ENCODE results near the gene TCN1.
"Not testable (repeated sequence)": the region's sequence is repeated elsewhere in the genome, so short reads cannot be mapped to it uniquely, and the experiment has no call there.

Gene TCN1, protein sequence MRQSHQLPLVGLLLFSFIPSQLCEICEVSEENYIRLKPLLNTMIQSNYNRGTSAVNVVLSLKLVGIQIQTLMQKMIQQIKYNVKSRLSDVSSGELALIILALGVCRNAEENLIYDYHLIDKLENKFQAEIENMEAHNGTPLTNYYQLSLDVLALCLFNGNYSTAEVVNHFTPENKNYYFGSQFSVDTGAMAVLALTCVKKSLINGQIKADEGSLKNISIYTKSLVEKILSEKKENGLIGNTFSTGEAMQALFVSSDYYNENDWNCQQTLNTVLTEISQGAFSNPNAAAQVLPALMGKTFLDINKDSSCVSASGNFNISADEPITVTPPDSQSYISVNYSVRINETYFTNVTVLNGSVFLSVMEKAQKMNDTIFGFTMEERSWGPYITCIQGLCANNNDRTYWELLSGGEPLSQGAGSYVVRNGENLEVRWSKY

DNA sequence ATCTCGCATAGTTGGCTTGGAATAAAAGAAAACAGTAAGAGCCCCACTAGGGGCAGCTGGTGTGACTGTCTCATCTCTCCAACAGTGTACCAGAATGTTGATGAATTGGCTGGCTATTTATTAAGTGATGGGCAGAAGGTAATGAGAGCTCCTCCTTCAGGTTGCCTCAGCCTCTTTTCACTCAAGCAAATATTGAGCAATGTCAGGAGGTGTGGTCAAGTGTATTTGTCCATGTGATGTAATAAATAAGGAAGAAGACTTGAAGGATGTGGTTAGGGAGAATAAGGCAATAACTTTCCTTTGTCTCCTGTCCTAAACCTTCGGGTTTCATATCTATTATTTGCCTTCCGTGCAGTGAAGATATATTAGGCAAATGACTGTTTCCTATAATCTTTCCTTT is at the start of gene TCN1:
TSS of gene TCN1 (minus strand) at position 91 of the 400 bp plus-strand sequence. CDS start at position 74, 17 bp downstream.
- DNase-seq (ENCODE audit: low spot score) = no peak

GRCh38 chr11:59903569-59903968 is 37.3 kb upstream of the TCN1 start:
- not testable (repeated sequence) for DNase-seq (ENCODE audit: low spot score)

- DNase-seq (ENCODE audit: low spot score) = no peak
Measured at GRCh38 chr11:59901306-59901705, 35.0 kb upstream of the TCN1 start.

DNA sequence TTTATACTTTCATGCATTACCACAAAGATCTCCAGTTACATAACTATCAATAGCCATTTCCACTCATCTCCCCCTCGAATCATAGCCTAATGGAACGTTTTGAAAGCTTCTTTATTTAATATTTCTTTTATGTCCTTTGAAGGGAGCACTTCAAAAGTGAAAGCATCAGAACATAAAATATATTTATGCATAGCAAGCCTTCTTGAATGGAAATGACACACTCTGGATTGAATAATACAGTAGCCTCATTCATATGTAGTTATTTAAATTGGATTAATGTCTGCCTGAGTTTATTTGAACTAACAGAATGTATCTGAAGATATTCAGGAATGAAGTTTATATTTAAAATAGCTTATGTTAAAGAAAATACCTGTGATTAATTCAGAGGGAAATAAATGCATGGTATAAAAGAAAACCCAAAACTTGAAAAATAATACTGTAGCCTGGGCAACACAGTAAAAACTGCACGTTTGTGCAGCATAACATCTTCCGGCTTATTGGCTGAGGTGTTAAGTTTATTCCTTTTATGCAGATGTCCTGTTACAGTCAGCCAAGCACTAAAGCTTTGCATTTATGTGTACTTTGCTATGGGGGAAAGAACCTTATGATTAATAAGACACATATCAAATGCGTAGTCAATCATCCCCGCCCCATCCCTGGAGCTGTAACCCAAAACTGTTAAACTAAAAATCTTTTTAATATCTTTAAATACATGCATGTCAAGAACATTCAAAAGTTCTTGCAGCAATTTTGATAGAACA is 34.3 kb upstream of the TCN1 start:
- DNase-seq (ENCODE audit: low spot score) = no peak

DNA sequence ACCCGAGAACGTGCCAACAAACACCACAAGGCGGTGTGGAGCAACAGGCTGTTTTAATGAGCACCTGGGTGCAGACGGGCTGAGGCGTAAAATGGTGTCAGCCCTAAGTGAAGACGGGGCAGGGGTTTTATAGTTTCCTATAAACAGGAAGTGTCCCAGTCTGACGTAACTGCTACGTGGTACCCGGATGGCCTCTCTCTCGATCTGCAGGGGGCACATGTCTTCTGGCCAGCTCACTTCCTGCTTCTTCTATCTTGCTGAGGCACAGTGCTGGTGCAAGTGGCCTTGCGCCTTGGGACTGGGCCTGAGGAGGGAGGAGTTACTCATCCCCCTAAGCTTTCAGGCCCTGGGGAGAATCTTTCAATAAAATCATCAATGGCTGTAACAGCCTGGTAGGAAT is 33.2 kb upstream of the TCN1 start:
- no peak for DNase-seq (ENCODE audit: low spot score)

DNA sequence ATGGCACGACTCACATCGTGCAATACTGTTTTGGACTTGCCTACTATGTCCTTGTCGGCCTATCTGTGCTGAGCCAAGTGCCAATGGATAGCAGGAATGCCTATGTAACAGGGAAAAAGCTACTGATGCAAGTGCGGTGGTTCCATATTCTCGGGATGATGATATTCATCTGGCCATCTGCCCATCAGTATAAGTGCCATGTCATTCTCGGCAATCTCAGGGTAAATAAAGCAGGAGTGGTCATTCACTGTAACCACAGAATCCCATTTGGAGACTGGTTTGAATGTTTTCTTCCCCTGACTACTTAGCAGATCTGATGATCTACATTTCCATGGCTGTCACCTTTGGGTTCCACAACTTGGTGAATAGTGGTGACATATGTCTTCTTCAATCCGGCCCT is 32.4 kb upstream of the TCN1 start:
- no peak for DNase-seq (ENCODE audit: low spot score)

DNA sequence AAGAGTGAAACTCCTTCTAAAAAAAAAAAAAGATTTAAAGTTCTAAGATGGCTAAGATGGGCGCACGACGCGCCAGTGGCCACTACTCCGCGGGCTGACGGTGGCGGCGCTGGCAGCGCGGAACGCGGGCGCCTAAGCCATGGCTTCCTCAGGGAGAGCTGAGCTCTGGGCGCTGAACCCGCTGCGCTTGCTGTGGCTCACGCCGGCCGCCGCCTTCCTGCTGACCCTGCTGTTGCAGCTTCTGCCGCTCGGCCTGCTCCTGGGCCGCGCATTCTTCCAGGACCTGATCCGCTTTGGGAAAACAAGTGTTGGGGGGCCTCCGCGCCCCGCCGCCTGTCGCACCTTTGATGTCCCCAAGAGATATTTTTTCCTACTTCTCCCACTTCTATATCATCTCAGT is 31.8 kb upstream of the TCN1 start:
- no peak for DNase-seq (ENCODE audit: low spot score)

GRCh38 chr11:59894616-59895015 is 28.3 kb upstream of the TCN1 start:
- DNase-seq (ENCODE audit: low spot score) = no peak

GRCh38 chr11:59891781-59892181 is 25.5 kb upstream of the TCN1 start:
- no peak for DNase-seq (ENCODE audit: low spot score)

DNA sequence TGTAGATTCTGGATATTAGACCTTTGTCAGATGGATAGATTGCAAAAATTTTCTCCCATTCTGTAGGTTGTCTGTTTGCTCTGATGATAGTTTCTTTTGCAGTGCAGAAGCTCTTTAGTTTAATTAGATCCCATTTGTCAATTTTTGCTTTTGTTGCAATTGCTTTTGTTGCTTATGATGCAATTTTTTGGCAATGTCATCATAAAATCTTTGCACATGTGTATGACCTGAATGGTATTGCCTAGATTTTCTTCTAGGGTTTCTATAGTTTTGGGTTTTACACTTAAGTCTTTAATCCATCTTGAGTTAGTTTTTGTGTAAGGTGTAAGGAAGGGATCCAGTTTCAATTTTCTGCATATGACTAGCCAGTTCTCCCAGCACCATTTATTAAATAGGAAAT is 20.9 kb upstream of the TCN1 start:
- not testable (repeated sequence) for DNase-seq (ENCODE audit: low spot score)

- DNase-seq (ENCODE audit: low spot score) = no peak
Measured at GRCh38 chr11:59883597-59883996, 17.3 kb upstream of the TCN1 start.

DNA sequence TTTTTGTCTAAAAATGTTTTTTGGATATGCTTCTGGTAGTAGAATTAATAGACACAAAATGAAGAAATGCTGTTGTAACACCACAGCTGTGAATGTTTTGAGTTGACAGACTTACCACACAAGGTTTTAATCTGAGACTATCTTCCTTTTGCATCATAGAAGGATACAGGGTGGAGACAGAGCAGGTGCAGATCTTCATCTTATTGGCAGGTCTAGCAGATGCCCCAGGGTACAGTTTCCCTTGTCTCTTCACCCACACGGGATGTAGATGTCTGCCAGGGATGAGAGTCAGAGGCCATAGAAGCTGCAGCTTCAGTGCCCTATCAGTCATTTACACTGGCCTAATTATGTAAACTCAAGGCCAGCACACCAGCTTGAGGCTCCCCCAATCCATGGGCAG is 13.3 kb upstream of the TCN1 start:
- DNase-seq (ENCODE audit: low spot score) = no peak

GRCh38 chr11:59878575-59878974 is 12.3 kb upstream of the TCN1 start, which contains the start of gene OOSP3:
TSS of gene OOSP3 (plus strand) at chr11:59878782. CDS start at chr11:59878809, 27 bp downstream.
- no peak for DNase-seq (ENCODE audit: low spot score)

DNA sequence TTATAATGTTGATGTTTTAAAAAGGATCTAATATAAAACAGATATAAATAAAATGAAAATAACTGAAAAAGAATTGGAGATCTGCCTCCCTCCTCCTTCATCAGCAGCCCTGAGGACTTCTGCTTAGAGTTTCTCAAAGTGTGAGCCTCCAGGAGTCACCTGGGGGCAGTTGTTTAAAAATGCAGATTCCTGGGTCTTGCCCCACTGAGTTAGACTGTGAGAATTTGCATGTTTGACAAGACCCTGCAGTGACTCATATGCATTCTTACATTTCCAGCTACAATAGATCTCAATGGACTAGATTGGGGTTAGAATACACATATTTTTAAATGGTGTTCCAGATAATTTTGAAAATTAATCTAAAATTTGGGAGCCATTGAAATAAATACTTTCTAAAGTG is 11.5 kb upstream of the TCN1 start:
- DNase-seq (ENCODE audit: low spot score) = no peak

- no peak for DNase-seq (ENCODE audit: low spot score)
Measured at GRCh38 chr11:59877325-59877724, 11.0 kb upstream of the TCN1 start.

DNA sequence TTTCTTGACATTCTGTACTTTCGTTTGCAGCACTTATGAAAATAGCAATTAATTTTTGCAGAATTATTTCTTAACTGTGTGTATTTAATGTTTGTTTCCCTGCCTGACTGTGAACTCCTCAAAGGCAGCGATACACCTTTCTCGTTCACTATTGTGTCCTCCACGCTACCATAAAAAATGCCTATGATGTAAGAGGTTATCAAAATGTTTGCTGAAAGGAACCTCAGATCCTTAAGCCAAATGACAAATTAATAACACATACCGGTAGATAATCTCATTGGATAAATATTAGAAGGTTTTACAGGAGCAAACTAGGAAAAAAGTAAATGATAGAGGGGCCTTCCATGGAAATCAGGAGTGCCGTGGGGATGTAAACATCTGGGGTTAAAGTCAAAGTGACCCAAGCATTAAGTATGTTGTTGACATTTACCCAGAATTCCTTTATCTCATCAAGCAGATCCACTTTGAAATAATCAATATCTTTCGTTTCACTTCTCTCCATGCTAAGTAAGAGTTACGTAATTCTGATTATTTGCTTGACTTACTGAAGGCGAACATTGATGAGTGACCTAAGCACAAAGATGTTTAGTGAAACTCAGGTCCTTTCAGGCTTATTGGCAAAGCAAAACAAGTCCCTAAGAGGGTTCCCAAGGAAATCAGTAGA is 9.7 kb upstream of the TCN1 start:
- DNase-seq (ENCODE audit: low spot score) = no peak

DNA sequence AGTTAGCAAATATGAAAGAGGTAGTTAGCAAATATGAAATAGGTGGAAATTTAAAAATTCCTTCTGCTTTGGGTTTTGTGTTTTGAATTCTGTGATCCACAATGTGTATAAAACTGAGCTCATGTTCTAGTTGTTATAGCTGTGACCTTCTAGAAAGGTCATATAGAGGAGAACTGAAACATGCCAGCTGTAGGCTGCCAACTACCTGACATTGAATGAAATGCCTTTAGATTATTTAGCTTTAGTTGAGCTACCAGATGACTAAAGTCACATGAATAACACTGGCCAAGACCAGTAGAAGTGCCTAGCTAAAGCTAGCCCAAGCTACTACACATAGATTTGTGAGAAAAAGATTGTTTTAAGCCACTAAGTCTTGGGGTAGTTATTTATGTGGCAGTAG is 5.8 kb upstream of the TCN1 start:
- no peak for DNase-seq (ENCODE audit: low spot score)

DNA sequence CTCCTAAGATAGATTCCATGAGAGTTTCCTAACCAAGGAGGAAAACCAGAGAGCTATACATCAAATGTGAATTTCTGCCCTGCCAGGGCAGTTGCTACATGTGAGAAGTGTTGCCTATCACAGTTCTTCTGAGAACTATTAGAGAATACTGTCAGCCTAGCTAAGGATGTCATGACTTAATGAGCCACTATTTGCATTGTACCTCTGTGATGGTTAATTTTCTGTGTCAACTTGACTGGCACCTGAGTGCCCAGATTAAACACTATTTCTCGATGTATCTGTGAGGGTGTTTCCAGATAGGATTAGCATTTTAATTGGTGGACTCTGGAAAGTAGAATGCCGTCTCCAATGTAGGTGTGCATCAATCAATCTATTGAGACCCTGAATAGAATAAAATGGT is 1.7 kb upstream of the TCN1 start:
- DNase-seq (ENCODE audit: low spot score) = no peak

DNA sequence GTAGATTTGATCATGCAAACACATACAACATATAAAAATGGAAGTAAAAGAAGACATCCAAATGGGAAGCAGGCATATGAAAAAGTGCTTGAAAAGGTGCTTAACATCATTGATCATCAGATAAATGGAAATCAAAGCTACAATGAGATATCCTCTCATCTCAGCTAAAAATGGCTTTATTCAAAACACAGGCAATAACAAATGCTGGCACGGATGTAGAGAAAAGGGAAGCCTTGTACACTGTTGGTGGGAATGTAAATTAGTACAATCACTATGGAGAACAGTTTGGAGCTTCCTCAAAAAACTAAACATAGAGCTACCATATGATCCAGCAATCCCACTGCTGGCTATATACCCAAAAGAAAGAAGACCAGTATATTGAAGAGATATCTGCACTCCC is 549 bp upstream of the TCN1 start:
- no peak for DNase-seq (ENCODE audit: low spot score)

DNA sequence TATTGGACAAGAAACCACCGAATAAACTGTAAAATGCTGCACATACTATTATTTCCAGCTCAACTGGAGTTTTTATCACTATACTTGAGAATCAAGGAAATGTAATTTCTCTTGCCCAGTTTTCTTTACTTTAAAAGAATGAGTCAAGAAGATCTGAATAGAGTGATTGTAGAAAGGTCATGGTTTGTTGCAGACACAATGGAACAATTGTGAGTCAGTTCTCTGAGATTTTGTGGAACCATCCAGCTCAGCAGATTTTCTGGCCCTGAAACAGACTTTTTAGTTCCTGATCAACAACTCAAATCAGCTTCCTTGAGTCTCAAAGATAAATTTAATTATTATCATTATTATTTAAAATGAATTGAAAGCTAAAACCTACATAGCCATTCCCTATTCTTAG is 1.3 kb downstream of the TCN1 start:
- DNase-seq (ENCODE audit: low spot score) = no peak

GRCh38 chr11:59862252-59862651 is 4.0 kb downstream of the TCN1 start:
- DNase-seq (ENCODE audit: low spot score) = no peak

- DNase-seq (ENCODE audit: low spot score) = no peak
Measured at GRCh38 chr11:59859673-59860072, 6.6 kb downstream of the TCN1 start.
